ENCODE measurements around the gene PXDC1. TPM values are rescaled to one million over a fixed set of nuclear protein-coding genes. Genes with fewer than 3 reads are reported as not detected.
A peak's percentile ranks its signal among the peaks of the same experiment; 100 is the strongest.

The PXDC1 gene
- total RNA-seq, 4 donors from 2014 or later: 106 to 205 (median 122) TPM

DNA sequence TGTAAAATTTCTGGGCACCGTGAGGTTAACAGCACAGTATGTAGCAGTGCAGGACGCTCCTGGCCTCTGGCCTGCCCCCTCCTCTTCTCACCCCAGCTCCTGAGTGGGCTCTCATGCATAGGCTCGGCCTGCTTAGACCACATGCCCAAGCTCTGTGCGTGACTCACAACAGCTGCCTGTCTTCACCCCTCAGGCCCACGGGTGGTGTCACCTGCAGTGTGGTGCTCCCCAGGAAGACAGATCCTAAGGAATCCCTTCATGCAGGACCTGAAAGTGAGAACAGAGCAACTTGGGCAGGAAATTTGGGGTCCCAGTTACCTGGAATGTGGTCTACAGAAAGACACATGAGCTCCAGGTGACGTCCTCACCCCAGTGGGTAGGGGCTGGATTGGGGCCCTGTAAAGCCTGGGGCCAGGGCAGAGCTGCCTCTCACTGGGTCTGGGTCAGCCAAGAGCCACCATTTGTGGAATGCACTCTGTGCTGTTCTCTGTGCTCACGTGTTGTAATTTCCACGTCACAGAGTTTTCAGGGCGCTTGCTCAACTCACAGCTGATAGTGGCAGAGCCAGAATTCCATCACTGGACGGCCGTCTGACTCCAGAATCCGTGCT, 37.0 kb upstream of the PXDC1 start:
- TF ChIP-seq, protein P1, sequence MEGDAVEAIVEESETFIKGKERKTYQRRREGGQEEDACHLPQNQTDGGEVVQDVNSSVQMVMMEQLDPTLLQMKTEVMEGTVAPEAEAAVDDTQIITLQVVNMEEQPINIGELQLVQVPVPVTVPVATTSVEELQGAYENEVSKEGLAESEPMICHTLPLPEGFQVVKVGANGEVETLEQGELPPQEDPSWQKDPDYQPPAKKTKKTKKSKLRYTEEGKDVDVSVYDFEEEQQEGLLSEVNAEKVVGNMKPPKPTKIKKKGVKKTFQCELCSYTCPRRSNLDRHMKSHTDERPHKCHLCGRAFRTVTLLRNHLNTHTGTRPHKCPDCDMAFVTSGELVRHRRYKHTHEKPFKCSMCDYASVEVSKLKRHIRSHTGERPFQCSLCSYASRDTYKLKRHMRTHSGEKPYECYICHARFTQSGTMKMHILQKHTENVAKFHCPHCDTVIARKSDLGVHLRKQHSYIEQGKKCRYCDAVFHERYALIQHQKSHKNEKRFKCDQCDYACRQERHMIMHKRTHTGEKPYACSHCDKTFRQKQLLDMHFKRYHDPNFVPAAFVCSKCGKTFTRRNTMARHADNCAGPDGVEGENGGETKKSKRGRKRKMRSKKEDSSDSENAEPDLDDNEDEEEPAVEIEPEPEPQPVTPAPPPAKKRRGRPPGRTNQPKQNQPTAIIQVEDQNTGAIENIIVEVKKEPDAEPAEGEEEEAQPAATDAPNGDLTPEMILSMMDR (IDR thresholded peaks at IDR 0.05): no peak
- ATAC-seq (ENCODE audit: low FRiP score) (peak; percentile 69), DNase-seq (ENCODE audit: low spot score) (no peak)

DNA sequence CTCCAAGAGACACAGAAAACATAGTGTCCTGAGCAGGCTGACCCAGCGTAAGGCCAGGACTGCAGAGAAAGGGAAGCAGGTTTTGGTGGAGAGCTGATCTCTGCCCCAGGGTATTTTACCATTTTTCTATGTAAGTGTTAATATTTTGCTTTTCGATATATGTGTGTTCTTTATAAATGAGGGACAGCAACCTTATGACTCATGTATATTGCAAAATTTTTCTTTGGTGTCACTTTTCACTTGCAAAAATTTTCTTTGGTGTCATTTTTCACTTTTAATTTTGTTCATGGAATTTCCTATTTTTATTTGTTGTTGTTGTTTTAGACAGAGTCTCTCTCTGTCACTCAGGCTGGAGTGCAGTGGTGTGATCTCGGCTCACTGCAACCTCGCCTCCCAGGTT, 34.6 kb upstream of the PXDC1 start:
- no peak for DNase-seq (ENCODE audit: low spot score)
- no peak for ATAC-seq (ENCODE audit: low FRiP score)
- TF ChIP-seq, protein P1 (IDR thresholded peaks at IDR 0.05): no peak

DNA sequence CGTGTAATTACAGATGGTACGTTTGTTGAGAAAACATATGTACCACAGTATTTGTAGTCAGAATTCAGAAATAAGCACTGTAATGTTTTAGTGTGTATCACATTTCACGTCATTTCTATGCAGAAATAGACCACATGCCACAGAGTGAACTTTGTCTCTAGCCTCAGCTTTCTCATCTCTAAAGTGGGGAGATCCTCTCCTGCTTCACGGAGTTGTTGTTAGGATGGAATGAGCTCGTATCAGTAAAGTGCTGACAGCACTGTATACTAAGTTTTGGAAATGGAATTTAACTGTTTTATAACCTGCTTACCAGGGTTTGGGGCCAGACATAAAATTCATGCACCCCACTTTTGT, 34.2 kb upstream of the PXDC1 start:
- TF ChIP-seq, protein P1 (IDR thresholded peaks at IDR 0.05): no peak
- ATAC-seq (ENCODE audit: low FRiP score): no peak
- DNase-seq (ENCODE audit: low spot score): no peak

DNA sequence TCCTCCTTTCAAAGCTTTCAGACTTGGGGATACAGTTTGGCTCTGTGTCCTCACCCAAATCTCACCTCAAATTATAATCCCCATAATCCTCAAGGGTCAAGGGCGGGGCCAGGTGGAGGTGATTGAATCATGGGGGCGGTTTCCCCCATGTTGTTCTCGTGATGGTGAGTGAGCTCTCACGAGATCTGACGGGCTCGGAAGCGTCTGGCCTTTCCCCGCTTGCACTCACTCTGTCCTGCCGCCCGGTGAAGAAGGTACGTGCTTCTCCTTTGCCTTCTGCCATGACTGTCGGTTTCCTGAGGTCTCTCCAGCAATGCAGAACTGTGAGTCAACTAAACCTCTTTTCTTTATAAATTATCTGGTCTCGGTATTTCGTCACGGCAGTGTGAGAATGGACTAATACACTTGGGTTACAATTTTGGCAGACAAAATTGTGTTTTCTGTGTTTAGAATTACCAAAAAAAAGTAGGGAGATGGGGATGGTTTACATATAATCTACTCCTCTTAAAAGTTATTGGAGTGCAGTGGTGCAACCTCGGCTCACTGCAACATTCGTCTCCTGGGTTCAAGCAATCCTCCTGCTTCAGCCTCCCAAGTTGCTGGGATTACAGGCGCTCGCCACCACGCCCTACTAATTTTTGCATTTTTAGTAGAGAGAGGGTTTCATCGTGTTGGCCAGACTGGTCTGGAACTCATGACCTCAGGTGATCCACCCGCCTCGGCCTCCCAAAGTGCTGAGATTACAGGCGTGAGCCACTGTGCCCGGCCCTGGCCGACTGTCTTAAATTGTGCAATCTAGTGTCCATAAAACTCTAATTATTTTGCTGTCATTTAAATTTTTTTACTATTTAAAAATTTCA, 33.6 kb upstream of the PXDC1 start:
- DNase-seq (ENCODE audit: low spot score) (no peak), ATAC-seq (ENCODE audit: low FRiP score) (no peak)
- TF ChIP-seq, protein P1 (IDR thresholded peaks at IDR 0.05): no peak

DNA sequence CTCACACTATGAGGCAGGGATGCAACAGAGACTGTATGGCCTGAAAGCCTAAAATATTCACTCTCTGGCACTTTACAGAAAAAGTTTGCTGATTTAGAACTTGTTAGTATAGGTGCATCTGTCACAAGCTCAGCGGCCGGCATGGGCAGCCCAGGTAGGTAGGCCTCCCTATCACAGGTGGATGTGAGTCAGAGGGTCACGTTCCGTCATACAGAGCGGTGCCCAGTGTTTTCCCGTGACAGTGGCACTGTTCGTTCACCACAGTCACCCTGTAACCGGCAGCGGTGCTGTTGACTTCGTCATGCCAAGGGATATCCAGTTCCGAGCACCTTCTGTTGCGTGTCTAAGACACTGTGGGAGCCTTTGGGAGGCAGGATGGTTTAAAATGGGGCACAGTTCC, 32.9 kb upstream of the PXDC1 start:
- TF ChIP-seq, protein P1 (IDR thresholded peaks at IDR 0.05): no peak
- DNase-seq (ENCODE audit: low spot score) (no peak), ATAC-seq (ENCODE audit: low FRiP score) (no peak)

DNA sequence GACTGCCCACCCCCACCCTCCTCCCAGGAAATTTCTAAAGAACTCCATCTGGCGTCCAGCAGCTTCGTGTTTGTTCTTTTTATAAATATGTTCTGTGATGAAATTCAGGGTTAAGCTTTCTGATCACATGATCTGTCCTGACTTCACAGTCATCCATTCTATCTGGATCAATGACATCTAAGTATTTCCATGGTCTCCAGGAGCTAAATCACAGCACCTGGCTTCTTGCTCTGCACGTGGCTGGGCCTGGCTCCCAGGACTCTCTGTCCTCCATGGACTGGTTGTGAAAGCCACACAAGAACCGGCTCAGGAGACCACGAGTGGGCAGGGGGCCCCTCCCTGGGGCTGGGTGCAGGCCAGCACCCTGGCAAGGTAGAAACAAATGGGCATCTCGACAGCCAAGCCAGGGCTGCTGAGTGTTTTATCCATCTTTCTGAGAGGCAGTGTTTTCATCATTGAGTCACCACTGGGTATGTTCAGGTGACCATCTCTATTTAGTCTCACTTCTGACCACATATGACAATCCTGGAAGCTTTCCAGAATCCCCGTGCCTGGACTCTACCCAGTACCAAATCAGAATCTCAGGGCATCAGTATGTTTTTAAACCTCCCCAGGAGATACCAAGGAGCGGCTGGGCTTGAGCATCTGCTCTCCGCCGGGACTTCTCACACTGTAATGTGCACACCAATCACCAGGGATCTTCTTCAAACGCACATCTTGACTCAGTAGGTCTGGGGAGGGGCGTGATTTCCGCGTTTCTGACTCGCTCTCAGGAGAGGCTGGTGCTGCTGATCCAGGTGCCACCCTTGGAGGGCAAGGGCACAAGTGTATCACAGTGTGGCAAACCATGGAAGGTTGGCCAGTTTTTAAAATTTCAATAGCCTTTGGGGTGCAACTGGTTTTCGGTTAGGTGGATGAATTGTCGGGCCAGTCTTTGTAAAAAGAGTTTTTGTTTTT, 31.6 kb upstream of the PXDC1 start:
- TF ChIP-seq, protein P1 (IDR thresholded peaks at IDR 0.05): no peak
- ATAC-seq (ENCODE audit: low FRiP score) (no peak), DNase-seq (ENCODE audit: low spot score) (no peak)

Data from omental fat pad (tissue), 4 donors.